Spleen (tissue), 7 donors: Measurements from ENCODE around the gene RNGTT.

Experiments
- CTCF ChIP-seq, 11 experiments: fragments of 200-600 bp in 7 of 11; fragments of 450-650 bp in 4 of 11; sonication (generic) in 4 of 11; IDR thresholded peaks in 8 of 11; conservative IDR thresholded peaks in 3 of 11; 1 replicate in 7 of 11; 2 replicates in 4 of 11; pipeline versions ENCODE4 v1.4.0 to v1.8.0; 2016 to 2021; ENCODE audit warnings: antibody characterized with exemption in 11 of 11, inconsistent platforms in 4 of 11, mild to moderate bottlenecking in 1 of 11
- POLR2AphosphoS5 ChIP-seq, 3 donors: sonication (generic); formaldehyde crosslinking; IDR thresholded peaks; one replicate each; pipeline ENCODE4 v1.5.1; 2017; ENCODE audit warnings: antibody characterized with exemption in 3 of 3
- donor health status: DM: no; HTN: no; CAD: no; lungs with moderate emphysema.
- donor health status: DM: no; HTN: no; CAD: no.
- donor health status: DM: no; HTN: no; CAD: no.

- TF ChIP-seq CTCF (IDR thresholded peaks at IDR 0.05 in 8 of 11, conservative IDR thresholded peaks at IDR 0.05 in 3 of 11) (no peak), POLR2AphosphoS5 (IDR thresholded peaks at IDR 0.05) (no peak)
Observed at GRCh38 chr6:88858455-88858854, 105.0 kb downstream of the RNGTT start.
